HG02973 (cell line): Measurements from ENCODE around the gene RAB3GAP2.
"Not testable (repeated sequence)": the region's sequence is repeated elsewhere in the genome, so short reads cannot be mapped to it uniquely, and the experiment has no call there.

Source experiments
- ATAC-seq: cut with Tn5 transposase; IDR thresholded peaks from one replicate; pipeline ENCODE4 v1.9.1; 2021; ENCODE audit warnings: moderate library complexity; ENCODE audit not compliant: unreplicated experiment

RAB3GAP2 gene

GRCh38 chr1:220203816-220204215 is 68.4 kb downstream of the RAB3GAP2 start:
- ATAC-seq, result no peak

GRCh38 chr1:220198186-220199005 is 73.9 kb downstream of the RAB3GAP2 start:
- ATAC-seq, result no peak

- no peak for ATAC-seq
Measured at GRCh38 chr1:220195701-220196100, 76.6 kb downstream of the RAB3GAP2 start.

- ATAC-seq, result no peak
Measured at GRCh38 chr1:220189750-220190347, 82.4 kb downstream of the RAB3GAP2 start.

GRCh38 chr1:220188538-220188937 is 83.7 kb downstream of the RAB3GAP2 start:
- ATAC-seq, result no peak

GRCh38 chr1:220186752-220187151 is 85.5 kb downstream of the RAB3GAP2 start:
- ATAC-seq, result no peak

- no peak for ATAC-seq
Measured at GRCh38 chr1:220184506-220184905, 87.7 kb downstream of the RAB3GAP2 start.

GRCh38 chr1:220182656-220183055 is 89.6 kb downstream of the RAB3GAP2 start:
- ATAC-seq, result no peak

GRCh38 chr1:220182111-220182510 is 90.1 kb downstream of the RAB3GAP2 start:
- ATAC-seq, result no peak

GRCh38 chr1:220176540-220176939 is 95.7 kb downstream of the RAB3GAP2 start:
- no peak for ATAC-seq

GRCh38 chr1:220170836-220171526 is 101.3 kb downstream of the RAB3GAP2 start:
- no peak for ATAC-seq

GRCh38 chr1:220169887-220170286 is 102.4 kb downstream of the RAB3GAP2 start:
- not testable (repeated sequence) for ATAC-seq

GRCh38 chr1:220166853-220167252 is 105.4 kb downstream of the RAB3GAP2 start:
- no peak for ATAC-seq

GRCh38 chr1:220164517-220164916 is 107.7 kb downstream of the RAB3GAP2 start:
- ATAC-seq, result no peak

GRCh38 chr1:220164116-220164515 is 108.1 kb downstream of the RAB3GAP2 start:
- no peak for ATAC-seq

GRCh38 chr1:220160027-220160426 is 112.2 kb downstream of the RAB3GAP2 start:
- ATAC-seq, result no peak

GRCh38 chr1:220159041-220159440 is 113.2 kb downstream of the RAB3GAP2 start:
- ATAC-seq, result no peak

GRCh38 chr1:220158530-220158929 is 113.7 kb downstream of the RAB3GAP2 start:
- ATAC-seq, result not testable (repeated sequence)

GRCh38 chr1:220157738-220158137 is 114.5 kb downstream of the RAB3GAP2 start:
- no peak for ATAC-seq

GRCh38 chr1:220156620-220157146 is 115.6 kb downstream of the RAB3GAP2 start:
- no peak for ATAC-seq

- no peak for ATAC-seq
Measured at GRCh38 chr1:220153147-220153546, 119.1 kb downstream of the RAB3GAP2 start.

- no peak for ATAC-seq
Measured at GRCh38 chr1:220151454-220151853, 120.8 kb downstream of the RAB3GAP2 start.
